K562 (cell line): ENCODE measurements around the gene PITPNM3. TPM values are rescaled to one million over a fixed set of nuclear protein-coding genes. Genes with fewer than 3 reads are reported as not detected.

ENCODE experiments used
- ATAC-seq: fragments of 200-7000 bp; cut with Tn5 transposase; 3 replicates; pipeline ENCODE4 v1.9.1; 2020; ENCODE audit warnings: moderate library complexity
- BruUV-seq: library from RNA; stranded (reverse); fragments of 400-500 nt; replicated peaks from 2 replicates; lab custom pipeline; 2021; lab: Mats Ljungman, UMichigan
- CTCF ChIA-PET: fragments of 300-600 bp; formaldehyde crosslinking; extraction: SDS; loops from one replicate; lab custom pipeline; 2021; ENCODE audit warnings: low intra/inter-chr PET ratio; lab: Yijun Ruan, JAX
- POLR2A ChIA-PET: fragments of 300-600, 350-650 bp; sonication (Branson Sonifier 250); formaldehyde crosslinking; extraction: SDS; loops from one replicate; lab custom pipeline; 2021; ENCODE audit warnings: antibody characterized with exemption, inconsistent platforms; lab: Yijun Ruan, JAX
- DNase-seq, 4 experiments: peaks; one replicate each; pipeline versions ENCODE4 v3.0.0 to v3.0.0-alpha.2; 2011 to 2018; ENCODE audit warnings: low spot score in 3 of 4, mixed read lengths in 3 of 4; ENCODE audit errors: extremely low read depth in 1 of 4
- FAIRE-seq: peaks from 2 replicates; lab custom pipeline; 2011; peaks lifted over from hg19 to GRCh38; lab: Jason Lieb, UNC
- H2AFZ ChIP-seq: 2 replicates; pipeline ENCODE4 v1.6.0; 2011; ENCODE audit warnings: low read depth, low read length, control low read depth, inconsistent platforms
- H3K27ac ChIP-seq: fragments of 200-600 bp; 3 replicates; pipeline ENCODE4 v1.8.0; 2011; ENCODE audit warnings: low read depth, mild to moderate bottlenecking, control low read depth, inconsistent platforms, low read length, moderate library complexity, mixed read lengths; ENCODE audit errors: extremely low read depth
- H3K27me3 ChIP-seq, 2 experiments: fragments of 300-600 bp in 1 of 2; 2 replicates in 1 of 2; 3 replicates in 1 of 2; pipeline versions ENCODE4 v1.6.0 to v1.8.0; 2011; ENCODE audit warnings: inconsistent platforms in 2 of 2, low read length in 2 of 2, mild to moderate bottlenecking in 1 of 2, mixed read lengths in 1 of 2, moderate library complexity in 1 of 2; ENCODE audit not compliant: control insufficient read depth in 2 of 2, insufficient read depth in 2 of 2
- H3K36me3 ChIP-seq: fragments of 300-600 bp; 3 replicates; pipeline ENCODE4 v1.8.0; 2011; ENCODE audit warnings: mild to moderate bottlenecking, low read length, inconsistent platforms; ENCODE audit not compliant: control insufficient read depth, insufficient read depth
- H3K4me1 ChIP-seq, 2 experiments: fragments of 200-600 bp in 1 of 2; replicated peaks in 1 of 2; 2 replicates in 1 of 2; 3 replicates in 1 of 2; pipeline versions ENCODE4 v1.5.1 to v1.8.0; 2011; ENCODE audit warnings: inconsistent platforms in 2 of 2, low read length in 2 of 2, mild to moderate bottlenecking in 1 of 2, mixed read lengths in 1 of 2, moderate library complexity in 1 of 2; ENCODE audit not compliant: control insufficient read depth in 2 of 2, insufficient read depth in 2 of 2
- H3K4me2 ChIP-seq: 2 replicates; pipeline ENCODE4 v1.6.1; 2011; ENCODE audit warnings: low read length, control low read depth, inconsistent platforms, mixed read lengths; ENCODE audit not compliant: insufficient read depth
- H3K4me3 ChIP-seq: fragments of 200-600 bp; sonication (generic), shearing (Covaris generic); 2 replicates; pipeline ENCODE4 v1.5.1; 2016; ENCODE audit warnings: control low read depth, inconsistent platforms
- H3K79me2 ChIP-seq: fragments of 200-600 bp; 3 replicates; pipeline ENCODE4 v1.8.0; 2011; ENCODE audit warnings: low read length, inconsistent platforms; ENCODE audit not compliant: control insufficient read depth, insufficient read depth
- H3K9ac ChIP-seq, 2 experiments: 2 replicates each; pipeline versions ENCODE4 v1.6.0 to v1.6.1; 2011; ENCODE audit warnings: low read depth in 2 of 2, low read length in 2 of 2, control low read depth in 1 of 2, inconsistent platforms in 1 of 2, mild to moderate bottlenecking in 1 of 2, mixed read lengths in 1 of 2; ENCODE audit not compliant: insufficient read depth in 1 of 2
- H3K9me1 ChIP-seq: one replicate; pipeline ENCODE4 v1.6.0; 2011; ENCODE audit warnings: inconsistent platforms, mild to moderate bottlenecking, low read length, moderate library complexity; ENCODE audit not compliant: control insufficient read depth, insufficient read depth
- H3K9me3 ChIP-seq: replicated peaks from 2 replicates; pipeline ENCODE4 v1.5.1; 2011; ENCODE audit warnings: low read depth, low read length, inconsistent platforms; ENCODE audit not compliant: control insufficient read depth, insufficient read depth
- H4K20me1 ChIP-seq: replicated peaks from 2 replicates; pipeline ENCODE4 v1.6.1; 2011; ENCODE audit warnings: low read length, inconsistent platforms, mixed read lengths; ENCODE audit not compliant: control insufficient read depth, insufficient read depth
- BCL6 ChIP-seq: fragments of 250-450 bp; sonication (Bioruptor Pico); IDR thresholded peaks from 2 replicates; pipeline ENCODE4 v1.4.0; 2020
- ELF2 ChIP-seq: fragments of 250-450 bp; sonication (Bioruptor Pico); IDR thresholded peaks from 2 replicates; pipeline ENCODE4 v1.5.0; 2021; ENCODE audit warnings: mild to moderate bottlenecking
- EWSR1 ChIP-seq: fragments of 450-650 bp; IDR thresholded peaks from 2 replicates; pipeline ENCODE4 v1.6.1; 2018; ENCODE audit warnings: borderline replicate concordance, mild to moderate bottlenecking, low read depth, moderate library complexity; ENCODE audit not compliant: partially characterized antibody
- POLR2A ChIP-seq: fragments of 450-650 bp; conservative IDR thresholded peaks from 2 replicates; pipeline ENCODE4 v1.6.1; 2016
- SMAD3 ChIP-seq: fragments of 450-650 bp; formaldehyde crosslinking; conservative IDR thresholded peaks from 2 replicates; pipeline ENCODE4 v1.4.0; 2020; ENCODE audit warnings: mild to moderate bottlenecking
- ZNF282 ChIP-seq: sonication (generic); formaldehyde crosslinking; IDR thresholded peaks from 2 replicates; pipeline ENCODE4 v1.8.1; 2023; ENCODE audit warnings: missing genetic modification reagents
- ZNF436 ChIP-seq: fragments of 250-450, 450-650 bp; sonication (Bioruptor Pico); formaldehyde crosslinking; IDR thresholded peaks from 2 replicates; pipeline ENCODE4 v1.7.0; 2020; ENCODE audit warnings: mild to moderate bottlenecking
- WGBS: fragments of 100-300 bp; shearing (Covaris generic); methylation state at CpG from one replicate; pipeline ENCODE4 v1.1.6; 2016; ENCODE audit warnings: low coverage, mixed read lengths; ENCODE audit not compliant: insufficient coverage; ENCODE audit errors: missing lambda C conversion rate; 5-methylcytosine and 5-hydroxymethylcytosine counted together
- in situ Hi-C: fragments of 300-500 bp; cut with MboI; formaldehyde crosslinking; loops from 4 replicates; pipeline ENCODE4 v1.15.0; 2018; ENCODE audit warnings: inconsistent platforms, mixed read lengths
- intact Hi-C: fragments of 100-400 bp; cut with micrococcal nuclease; formaldehyde crosslinking; loops from 2 replicates; pipeline ENCODE4 v1.14.2; 2022
- polyA plus RNA-seq, 8 experiments: library from polyadenylated mRNA; depleted of rRNA in 4 of 8; stranded (reverse) in 5 of 8; unstranded in 3 of 8; fragments of >200 nt; fragmentation: Nextera tagmentation in 2 of 8; fragmentation: Illumina TruSeq in 1 of 8; extraction: Ambion mirVana in 2 of 8; extraction: Trizol in 1 of 8; gene quantifications; 2 replicates each; pipeline versions ENCODE4 v1.2.1 to v1.2.3, GENCODE V29; 2011 to 2014; ENCODE audit warnings: inconsistent platforms in 1 of 8, missing spikeins in 1 of 8
- total RNA-seq, 7 experiments: library from RNA; depleted of rRNA in 6 of 7; stranded (reverse); fragments of >200 nt in 6 of 7; fragmentation: Illumina TruSeq in 2 of 7; extraction: Trizol in 2 of 7; gene quantifications; 2 replicates each; pipeline versions ENCODE4 v1.2.1 to v1.2.3, GENCODE V29; 2011 to 2021; ENCODE audit warnings: low replicate concordance in 1 of 7
- TF ChIP-seq, protein P1 (sequence below): fragments of 250-450 bp; sonication (Bioruptor Pico); IDR thresholded peaks from 2 replicates; pipeline ENCODE4 v1.8.0; 2022; ENCODE audit warnings: moderate library complexity, mild to moderate bottlenecking, inconsistent platforms

The PITPNM3 gene
- total and polyA plus RNA-seq, 9 of the 15 experiments (the other 6 are each of a cell fraction or from before 2014, with no cell fraction given) = 0.14 to 0.38 (median 0.22) TPM; not detected in 2

DNA sequence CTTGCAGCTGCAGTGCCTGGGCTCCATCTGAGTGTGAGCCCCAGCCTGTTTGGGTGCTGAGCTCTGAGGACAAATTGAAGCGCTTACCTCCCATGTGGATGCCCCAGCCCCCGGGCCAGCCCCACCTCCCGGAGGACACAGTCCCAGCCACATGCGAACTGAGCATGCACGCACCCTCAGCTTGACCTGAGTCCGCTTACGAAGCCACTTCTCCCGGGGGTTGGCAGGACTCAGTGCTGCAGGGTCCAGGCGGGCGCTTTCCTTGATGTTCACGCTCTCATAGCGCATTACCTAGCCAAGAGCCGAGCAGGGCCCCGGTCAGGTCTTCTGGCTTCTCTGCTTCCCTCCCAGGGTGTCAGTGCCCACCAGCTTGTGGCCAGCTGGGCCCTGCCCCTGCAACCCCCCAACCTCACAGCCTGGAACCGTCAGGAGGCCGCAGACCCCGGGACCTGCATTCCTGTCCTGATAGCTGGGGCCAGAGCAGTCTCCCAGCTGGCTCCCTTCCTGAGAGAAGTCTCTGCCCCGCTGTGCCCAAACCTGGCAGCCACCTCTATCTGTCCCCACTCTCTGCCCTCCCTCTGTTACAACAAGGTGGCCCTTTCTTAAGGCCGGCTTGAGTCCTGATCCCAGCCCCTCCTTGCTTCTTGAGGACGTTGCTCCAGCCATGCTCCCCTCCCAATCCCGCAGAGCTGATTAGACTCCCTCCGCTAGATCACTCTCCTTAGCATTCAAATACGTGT lies 88.1 kb downstream of the PITPNM3 start:
- ChIA-PET CTCF (no interaction called here), POLR2A (no interaction called here)
- Histone ChIP-seq H3K79me2 (no peaks in the 10 kb centered on the region), H3K36me3 (no peaks in the 10 kb centered on the region), H2AFZ (no peak overlapping the region), H3K4me2 (no peak overlapping the region), H3K27me3 (peaks cover 0 to 9% of the 10 kb centered on the region in 2 experiments; a peak in 2 of 5 replicates), H3K9me3 (no peaks in the 10 kb centered on the region), H3K4me3 (no peak overlapping the region), H3K27ac (no peak overlapping the region), H4K20me1 (no peaks in the 10 kb centered on the region), H3K9ac (no peak overlapping the region), H3K4me1 (peaks cover 12 to 17% of the 10 kb centered on the region in 2 experiments; a peak in 4 of 5 replicates), H3K9me1 (no peaks in the 10 kb centered on the region)
- DNase-seq = no peak
- no TSS peak for BruUV-seq
- WGBS = 28% methylated on average over 17 of the region's 23 CpGs
- FAIRE-seq = no peak
- no peak for ATAC-seq
- no peak for TF ChIP-seq POLR2A
- no peak for TF ChIP-seq EWSR1
- TF ChIP-seq, protein P1, sequence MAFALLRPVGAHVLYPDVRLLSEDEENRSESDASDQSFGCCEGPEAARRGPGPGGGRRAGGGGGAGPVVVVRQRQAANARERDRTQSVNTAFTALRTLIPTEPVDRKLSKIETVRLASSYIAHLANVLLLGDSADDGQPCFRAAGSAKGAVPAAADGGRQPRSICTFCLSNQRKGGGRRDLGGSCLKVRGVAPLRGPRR (CRISPR knock-in tag) = no peak
- TF ChIP-seq ELF2 (CRISPR knock-in tag) = no peak
- no peak for TF ChIP-seq ZNF282 (CRISPR knock-in tag)
- no peak for TF ChIP-seq ZNF436
- no peak for TF ChIP-seq SMAD3
- no peak for TF ChIP-seq BCL6
- in situ Hi-C loops = no loop called here
- intact Hi-C loops = no loop called here
